ENCODE results near the gene PDZD2. TPM values are rescaled to one million over a fixed set of nuclear protein-coding genes. Genes with fewer than 3 reads are reported as not detected.

Gene PDZD2
- total RNA-seq, 1 experiment from 2014 or later: 2.2 TPM

- CTCF ChIA-PET: no interaction called here
- Histone ChIP-seq H3K27ac (ENCODE audit: low read depth, low read length, poor library complexity, severe bottlenecking) (no peak overlapping the region), H3K4me3 (ENCODE audit: low read depth, low read length, poor library complexity, severe bottlenecking) (no peak overlapping the region), H3K27me3 (replicated peaks; ENCODE audit: insufficient read depth, low read depth, low read length, poor library complexity) (peaks cover 5% of the 10 kb centered on the region), H3K9me3 (ENCODE audit: low read depth, low read length, poor library complexity, severe bottlenecking) (no peaks in the 10 kb centered on the region), H3K36me3 (ENCODE audit: insufficient read depth, low read length, poor library complexity, severe bottlenecking) (no peaks in the 10 kb centered on the region), H3K4me1 (ENCODE audit: insufficient read depth, low read length, poor library complexity, severe bottlenecking) (no peaks in the 10 kb centered on the region)
- POLR2A ChIA-PET (ENCODE audit: low non-redundant PET): no interaction called here
- BruUV-seq (replicated peaks): no TSS peak
- intact Hi-C loops (cut with micrococcal nuclease; ENCODE audit: unreplicated experiment): no loop called here
- no peak for DNase-seq (ENCODE audit: low spot score)
- TF ChIP-seq CTCF (conservative IDR thresholded peaks at IDR 0.05; ENCODE audit: low read depth, low read length) (no peak), EZH2 (IDR thresholded peaks at IDR 0.05; ENCODE audit: borderline replicate concordance, low read depth, low read length, poor library complexity, severe bottlenecking) (no peak)
These were observed 130.6 kb downstream of the PDZD2 start for GRCh38 chr5:31769530-31769929.

- TF ChIP-seq EZH2 (IDR thresholded peaks at IDR 0.05; ENCODE audit: borderline replicate concordance, low read depth, low read length, poor library complexity, severe bottlenecking) (no peak), CTCF (conservative IDR thresholded peaks at IDR 0.05; ENCODE audit: low read depth, low read length) (no peak)
- intact Hi-C loops (cut with micrococcal nuclease; ENCODE audit: unreplicated experiment): no loop called here
- CTCF ChIA-PET: no interaction called here
- no peak overlapping the region for H3K4me3 ChIP-seq (ENCODE audit: low read depth, low read length, poor library complexity, severe bottlenecking)
- POLR2A ChIA-PET (ENCODE audit: low non-redundant PET): no interaction called here
- no peak for DNase-seq (ENCODE audit: low spot score)
- H3K27me3 ChIP-seq (replicated peaks; ENCODE audit: insufficient read depth, low read depth, low read length, poor library complexity): peaks cover 5% of the 10 kb centered on the region
- no peaks in the 10 kb centered on the region for H3K36me3 ChIP-seq (ENCODE audit: insufficient read depth, low read length, poor library complexity, severe bottlenecking)
- H3K4me1 ChIP-seq (ENCODE audit: insufficient read depth, low read length, poor library complexity, severe bottlenecking): no peaks in the 10 kb centered on the region
- no TSS peak for BruUV-seq (replicated peaks)
- H3K9me3 ChIP-seq (ENCODE audit: low read depth, low read length, poor library complexity, severe bottlenecking): no peaks in the 10 kb centered on the region
- H3K27ac ChIP-seq (ENCODE audit: low read depth, low read length, poor library complexity, severe bottlenecking): no peak overlapping the region
These were observed 131.3 kb downstream of the PDZD2 start for GRCh38 chr5:31770132-31770720.

GRCh38 chr5:31770998-31771397 is 132.1 kb downstream of the PDZD2 start:
- H3K27me3 ChIP-seq (replicated peaks; ENCODE audit: insufficient read depth, low read depth, low read length, poor library complexity): peaks cover 5% of the 10 kb centered on the region
- CTCF ChIA-PET: no interaction called here
- no TSS peak for BruUV-seq (replicated peaks)

More at GRCh38 chr5:31770998-31771397, 132.1 kb downstream of the PDZD2 start:
- intact Hi-C loops (cut with micrococcal nuclease; ENCODE audit: unreplicated experiment): no loop called here
- Histone ChIP-seq H3K4me3 (ENCODE audit: low read depth, low read length, poor library complexity, severe bottlenecking) (no peak overlapping the region), H3K9me3 (ENCODE audit: low read depth, low read length, poor library complexity, severe bottlenecking) (no peaks in the 10 kb centered on the region), H3K27ac (ENCODE audit: low read depth, low read length, poor library complexity, severe bottlenecking) (no peak overlapping the region), H3K36me3 (ENCODE audit: insufficient read depth, low read length, poor library complexity, severe bottlenecking) (no peaks in the 10 kb centered on the region), H3K4me1 (ENCODE audit: insufficient read depth, low read length, poor library complexity, severe bottlenecking) (no peaks in the 10 kb centered on the region)
- TF ChIP-seq EZH2 (IDR thresholded peaks at IDR 0.05; ENCODE audit: borderline replicate concordance, low read depth, low read length, poor library complexity, severe bottlenecking) (no peak), CTCF (conservative IDR thresholded peaks at IDR 0.05; ENCODE audit: low read depth, low read length) (no peak)
- POLR2A ChIA-PET (ENCODE audit: low non-redundant PET): no interaction called here
- no peak for DNase-seq (ENCODE audit: low spot score)
